RWPE1 (cell line): ENCODE measurements around the gene CHN2.

Experiments
- CTCF ChIA-PET: fragments of 350-600 bp; sonication (Branson Sonifier 250); formaldehyde crosslinking; extraction: SDS; loops from one replicate; lab custom pipeline; 2021; lab: Yijun Ruan, JAX
- POLR2A ChIA-PET: fragments of 400-600 bp; formaldehyde crosslinking; extraction: SDS; loops from one replicate; lab custom pipeline; 2020; ENCODE audit warnings: antibody characterized with exemption; ENCODE audit not compliant: low non-redundant PET; lab: Yijun Ruan, JAX
- DNase-seq: peaks from one replicate; pipeline ENCODE4 v3.0.0; 2012; ENCODE audit warnings: low spot score
- H3K27ac ChIP-seq: fragments of 450-650 bp; 2 replicates; pipeline ENCODE4 v1.5.1; 2017
- CTCF ChIP-seq: fragments of 450-650 bp; conservative IDR thresholded peaks from 2 replicates; pipeline ENCODE4 v1.5.1; 2017; ENCODE audit warnings: low read depth, mild to moderate bottlenecking

CHN2 gene

DNA sequence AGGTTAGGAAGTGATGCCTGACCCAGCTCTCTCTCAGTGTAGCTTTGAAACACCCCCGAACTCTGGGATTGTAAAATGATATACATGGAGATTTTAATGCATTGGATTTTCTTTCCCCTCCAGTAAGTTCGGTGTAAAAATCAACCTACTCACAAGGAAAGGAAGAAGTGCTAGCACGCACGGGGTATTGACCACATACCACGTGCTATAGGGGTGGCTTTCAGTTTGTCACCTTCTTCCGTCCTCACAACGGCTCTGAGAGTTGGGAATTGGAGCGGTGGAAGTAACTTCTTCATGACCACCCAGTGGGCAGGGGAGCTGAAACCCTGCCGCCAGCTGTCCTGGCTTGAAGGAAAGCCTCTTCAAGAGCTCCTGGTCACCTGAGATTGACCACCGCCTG lies 219.6 kb downstream of the CHN2 start:
- POLR2A ChIA-PET, result no interaction called here
- CTCF ChIA-PET, result interaction anchor here (0.6 to 1.7 kb wide), 4 partner anchors 9 to 492 kb away, joined by 3 to 7 read pairs (median 4); no protein-coding TSS in a partner anchor
- DNase-seq, result no peak

GRCh38 chr7:29415215-29415614 lies 220.6 kb downstream of the CHN2 start:
- TF ChIP-seq CTCF, result no peak
- DNase-seq, result no peak
- ChIA-PET POLR2A (no interaction called here), CTCF (interaction anchor here (1.4 to 1.7 kb wide), 2 partner anchors 226 to 493 kb away, joined by 4 to 7 read pairs; no protein-coding TSS in a partner anchor)
- no peak overlapping the region for H3K27ac ChIP-seq

More for the DNA sequence above, 219.6 kb downstream of the CHN2 start:
- no peak for TF ChIP-seq CTCF
- no peak overlapping the region for H3K27ac ChIP-seq

- CTCF ChIA-PET, result interaction anchor here (0.6 kb wide), 1 partner anchor 48 kb away, joined by 3 read pairs; no protein-coding TSS in a partner anchor
- POLR2A ChIA-PET, result no interaction called here
- no peak for DNase-seq
- no peak overlapping the region for H3K27ac ChIP-seq
- no peak for TF ChIP-seq CTCF
Measured at GRCh38 chr7:29416276-29416937, 221.8 kb downstream of the CHN2 start.

DNA sequence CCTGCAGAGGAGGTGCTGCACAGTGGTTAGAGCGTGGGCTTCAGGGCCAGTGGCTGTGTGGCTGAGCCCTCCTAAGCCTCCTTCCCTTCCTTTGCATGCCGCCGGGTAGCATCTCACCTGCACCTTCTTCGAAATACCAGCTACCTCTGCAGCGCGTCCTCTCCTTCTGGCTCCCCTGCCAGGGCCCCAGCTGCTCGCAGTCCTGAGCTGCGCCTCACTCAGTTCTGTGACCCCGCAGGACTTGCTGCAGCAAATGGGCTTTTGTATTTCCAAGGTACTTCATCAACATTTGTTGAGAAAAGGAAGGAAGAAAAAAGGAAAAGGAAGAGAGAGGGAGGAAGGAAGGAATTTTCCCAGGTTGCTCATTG lies 222.3 kb downstream of the CHN2 start:
- POLR2A ChIA-PET, result no interaction called here

DNA sequence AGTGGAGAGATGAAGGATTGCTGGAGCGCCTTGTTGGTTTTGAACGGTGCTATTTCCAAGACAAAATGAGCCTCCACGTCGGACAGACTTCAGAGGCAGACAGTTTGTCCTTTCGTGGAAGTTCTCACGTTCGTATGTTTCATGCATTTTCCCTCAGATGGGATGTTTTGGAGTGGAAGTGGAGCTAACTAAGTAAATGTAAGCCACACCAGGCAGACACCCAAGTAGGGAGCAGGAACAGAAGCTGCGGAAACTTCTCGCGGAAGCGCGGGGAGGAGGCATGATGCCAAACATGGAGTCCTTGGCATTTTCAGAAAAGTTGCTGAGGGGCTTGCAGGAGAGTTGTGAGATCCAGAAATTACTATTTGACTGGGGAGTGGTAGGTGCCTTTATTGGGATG lies 223.5 kb downstream of the CHN2 start:
- ChIA-PET CTCF (interaction anchor here (0.6 to 1.3 kb wide), 5 partner anchors 10 to 491 kb away, joined by 3 to 4 read pairs (median 3); no protein-coding TSS in a partner anchor), POLR2A (no interaction called here)
- H3K27ac ChIP-seq, result no peak overlapping the region
- DNase-seq, result no peak
- no peak for TF ChIP-seq CTCF

More for the DNA sequence above, 222.3 kb downstream of the CHN2 start:
- DNase-seq, result no peak
- TF ChIP-seq CTCF, result no peak
- H3K27ac ChIP-seq, result no peak overlapping the region
- CTCF ChIA-PET, result interaction anchor here (0.6 to 1.3 kb wide), 2 partner anchors 9 to 48 kb away, joined by 3 read pairs; no protein-coding TSS in a partner anchor

DNA sequence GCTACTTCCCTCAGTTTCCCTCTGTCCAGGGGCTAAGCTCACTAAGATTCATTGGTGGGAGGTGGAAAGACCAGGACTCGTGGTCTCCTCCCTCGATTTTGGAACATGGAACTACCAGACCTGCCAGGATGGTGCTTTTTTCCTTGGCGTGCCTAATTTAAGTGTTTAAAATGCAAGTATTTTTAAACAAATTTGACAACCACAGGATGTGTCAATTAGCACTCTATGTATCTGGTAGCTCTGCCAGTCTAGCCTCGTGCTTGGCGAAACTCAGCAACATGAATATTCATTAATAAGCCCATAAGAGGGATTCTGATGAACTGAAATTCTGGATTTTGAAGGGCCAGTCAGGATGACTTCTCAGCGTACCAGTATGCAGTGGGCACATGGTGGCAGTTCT lies 224.1 kb downstream of the CHN2 start:
- H3K27ac ChIP-seq, result no peak overlapping the region
- CTCF ChIA-PET, result interaction anchor here (0.6 to 0.8 kb wide), 3 partner anchors 75 to 491 kb away, joined by 3 read pairs; no protein-coding TSS in a partner anchor
- no peak for DNase-seq
- POLR2A ChIA-PET, result no interaction called here
- no peak for TF ChIP-seq CTCF
